Transverse colon (tissue), 3 donors: ENCODE results near the gene IER2.

Experiments
- CTCF ChIP-seq, 5 experiments: fragments of 200-600 bp in 3 of 5; fragments of 450-650 bp in 2 of 5; sonication (generic) in 3 of 5; IDR thresholded peaks; 1 replicate in 2 of 5; 2 replicates in 3 of 5; pipeline ENCODE4 v1.5.1; 2016 to 2017; ENCODE audit warnings: antibody characterized with exemption in 5 of 5, inconsistent platforms in 3 of 5, mild to moderate bottlenecking in 2 of 5, moderate library complexity in 1 of 5
- EP300 ChIP-seq: sonication (generic); formaldehyde crosslinking; IDR thresholded peaks from one replicate; pipeline ENCODE4 v1.6.1; 2017; ENCODE audit warnings: antibody characterized with exemption, low read depth
- POLR2A ChIP-seq: fragments of 450-650 bp; IDR thresholded peaks from one replicate; pipeline ENCODE4 v1.6.1; 2016; ENCODE audit warnings: antibody characterized with exemption, mild to moderate bottlenecking, moderate library complexity

- TF ChIP-seq CTCF (IDR thresholded peaks at IDR 0.05) = no peak
- no peak for TF ChIP-seq EP300
- TF ChIP-seq POLR2A = no peak
These were observed 16.9 kb upstream of the IER2 start for GRCh38 chr19:13133241-13133870.
